Measurements from ENCODE around the gene KRT6A. TPM values are rescaled to one million over a fixed set of nuclear protein-coding genes. Genes with fewer than 3 reads are reported as not detected.

The KRT6A gene
- polyA plus RNA-seq, 2 of the 4 experiments (the other 2 are of a cell fraction) = 0.04 to 0.14 TPM

DNA sequence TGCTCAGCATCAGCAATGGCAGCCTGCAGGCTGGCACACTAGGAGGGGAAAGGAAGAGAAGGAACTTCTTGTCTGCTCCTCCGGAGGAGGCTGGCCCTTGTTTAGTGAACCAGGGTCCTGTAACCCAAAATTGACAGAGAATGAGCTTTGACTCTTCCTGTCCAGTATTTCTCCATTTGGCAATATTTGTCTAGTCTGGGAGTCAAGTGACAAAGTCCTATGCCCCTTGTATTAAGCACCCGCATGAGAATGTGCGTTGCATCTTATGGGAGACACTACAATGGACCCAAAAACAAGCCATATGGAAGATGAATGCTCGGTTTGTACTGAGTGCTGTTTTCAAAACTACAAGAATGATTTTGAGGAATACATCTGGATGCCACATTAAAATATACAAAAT, 23.2 kb downstream of the KRT6A start:
- Histone ChIP-seq H3K4me1 (no peaks in the 10 kb centered on the region), H3K9me3 (no peaks in the 10 kb centered on the region), H3K4me3 (no peak overlapping the region), H3K27ac (no peak overlapping the region), H3K4me2 (no peak overlapping the region)
- ChIA-PET CTCF (interaction anchor here (2.2 kb wide), 1 partner anchor 37 kb away, joined by 6 read pairs; no protein-coding TSS in a partner anchor), POLR2A (no interaction called here)
- TF ChIP-seq CBX8 (IDR thresholded peaks at IDR 0.05) = no peak
- no peak for TF ChIP-seq RARB (CRISPR knock-in tag; IDR thresholded peaks at IDR 0.05)
- no peak for TF ChIP-seq CEBPB (IDR thresholded peaks at IDR 0.05)
- TF ChIP-seq CHD4 (IDR thresholded peaks at IDR 0.05; ENCODE audit: borderline replicate concordance) = no peak
- DNase-seq (ENCODE audit: low read depth in 1 of 2, low spot score in 1 of 2) (no peak), FAIRE-seq (no peak), ATAC-seq (no peak)
- 51% methylated on average over 4 of the region's 4 CpGs for WGBS (ENCODE audit: missing lambda C conversion rate)

DNA sequence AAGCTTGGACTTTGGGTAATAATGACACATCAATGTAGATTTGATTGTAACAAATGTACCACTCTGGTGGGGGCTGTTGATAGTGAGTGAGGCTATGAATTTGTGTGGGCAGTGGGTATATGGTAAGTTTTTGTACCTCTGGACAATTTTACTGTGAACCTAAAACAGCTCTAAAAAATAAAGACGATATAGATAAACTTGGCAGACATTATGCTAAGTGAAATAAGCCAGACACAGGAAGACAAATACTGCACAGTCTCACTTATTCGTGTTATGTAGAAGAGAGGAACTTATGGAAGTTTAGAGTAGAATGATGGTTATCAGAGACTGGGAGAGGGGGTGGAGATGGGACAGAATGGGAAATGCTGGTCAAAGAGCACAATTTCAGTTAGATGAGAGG, 28.2 kb downstream of the KRT6A start:
- no peaks in the 10 kb centered on the region for H3K9me3 ChIP-seq
- no peak overlapping the region for H3K27ac ChIP-seq
- FAIRE-seq = no peak
- WGBS (ENCODE audit: missing lambda C conversion rate) = 46% methylated on average over 2 of the region's 2 CpGs
- no peak overlapping the region for H3K4me3 ChIP-seq
- ChIA-PET POLR2A (no interaction called here), CTCF (interaction anchor here (1.1 to 1.4 kb wide), 3 partner anchors 22 to 415 kb away, joined by 3 to 4 read pairs (median 3); no protein-coding TSS in a partner anchor)
- no peak for ATAC-seq
- H3K4me1 ChIP-seq = no peaks in the 10 kb centered on the region
- TF ChIP-seq EHMT2 (IDR thresholded peaks at IDR 0.05; ENCODE audit: low read depth) (no peak), ZNF302 (CRISPR knock-in tag; IDR thresholded peaks at IDR 0.05) (no peak), ESRRA (IDR thresholded peaks at IDR 0.05; ENCODE audit: borderline replicate concordance, low read length) (no peak), NPAS2 (CRISPR knock-in tag; IDR thresholded peaks at IDR 0.05; ENCODE audit: borderline replicate concordance) (no peak), CBX8 (IDR thresholded peaks at IDR 0.05) (no peak), JUN (IDR thresholded peaks at IDR 0.05) (no peak), JUNB (IDR thresholded peaks at IDR 0.05) (no peak), HOXB13 (CRISPR knock-in tag; IDR thresholded peaks at IDR 0.05; ENCODE audit: low read depth) (no peak), NFE2L2 (conservative IDR thresholded peaks at IDR 0.05; ENCODE audit: low read length) (no peak), TP53 (CRISPR knock-in tag; IDR thresholded peaks at IDR 0.05) (no peak), BHLHE40 (IDR thresholded peaks at IDR 0.05; ENCODE audit: low read depth, low read length) (no peak), EP300 (IDR thresholded peaks at IDR 0.05) (no peak), RNF2 (IDR thresholded peaks at IDR 0.05; ENCODE audit: borderline replicate concordance, low read depth) (no peak), GATA3 (IDR thresholded peaks at IDR 0.05; ENCODE audit: borderline replicate concordance) (no peak), MYC (IDR thresholded peaks at IDR 0.05; ENCODE audit: borderline replicate concordance, low read length) (no peak)
- TF ChIP-seq, protein P1, sequence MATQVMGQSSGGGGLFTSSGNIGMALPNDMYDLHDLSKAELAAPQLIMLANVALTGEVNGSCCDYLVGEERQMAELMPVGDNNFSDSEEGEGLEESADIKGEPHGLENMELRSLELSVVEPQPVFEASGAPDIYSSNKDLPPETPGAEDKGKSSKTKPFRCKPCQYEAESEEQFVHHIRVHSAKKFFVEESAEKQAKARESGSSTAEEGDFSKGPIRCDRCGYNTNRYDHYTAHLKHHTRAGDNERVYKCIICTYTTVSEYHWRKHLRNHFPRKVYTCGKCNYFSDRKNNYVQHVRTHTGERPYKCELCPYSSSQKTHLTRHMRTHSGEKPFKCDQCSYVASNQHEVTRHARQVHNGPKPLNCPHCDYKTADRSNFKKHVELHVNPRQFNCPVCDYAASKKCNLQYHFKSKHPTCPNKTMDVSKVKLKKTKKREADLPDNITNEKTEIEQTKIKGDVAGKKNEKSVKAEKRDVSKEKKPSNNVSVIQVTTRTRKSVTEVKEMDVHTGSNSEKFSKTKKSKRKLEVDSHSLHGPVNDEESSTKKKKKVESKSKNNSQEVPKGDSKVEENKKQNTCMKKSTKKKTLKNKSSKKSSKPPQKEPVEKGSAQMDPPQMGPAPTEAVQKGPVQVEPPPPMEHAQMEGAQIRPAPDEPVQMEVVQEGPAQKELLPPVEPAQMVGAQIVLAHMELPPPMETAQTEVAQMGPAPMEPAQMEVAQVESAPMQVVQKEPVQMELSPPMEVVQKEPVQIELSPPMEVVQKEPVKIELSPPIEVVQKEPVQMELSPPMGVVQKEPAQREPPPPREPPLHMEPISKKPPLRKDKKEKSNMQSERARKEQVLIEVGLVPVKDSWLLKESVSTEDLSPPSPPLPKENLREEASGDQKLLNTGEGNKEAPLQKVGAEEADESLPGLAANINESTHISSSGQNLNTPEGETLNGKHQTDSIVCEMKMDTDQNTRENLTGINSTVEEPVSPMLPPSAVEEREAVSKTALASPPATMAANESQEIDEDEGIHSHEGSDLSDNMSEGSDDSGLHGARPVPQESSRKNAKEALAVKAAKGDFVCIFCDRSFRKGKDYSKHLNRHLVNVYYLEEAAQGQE (IDR thresholded peaks at IDR 0.05) = no peak
- TF ChIP-seq, protein P2, sequence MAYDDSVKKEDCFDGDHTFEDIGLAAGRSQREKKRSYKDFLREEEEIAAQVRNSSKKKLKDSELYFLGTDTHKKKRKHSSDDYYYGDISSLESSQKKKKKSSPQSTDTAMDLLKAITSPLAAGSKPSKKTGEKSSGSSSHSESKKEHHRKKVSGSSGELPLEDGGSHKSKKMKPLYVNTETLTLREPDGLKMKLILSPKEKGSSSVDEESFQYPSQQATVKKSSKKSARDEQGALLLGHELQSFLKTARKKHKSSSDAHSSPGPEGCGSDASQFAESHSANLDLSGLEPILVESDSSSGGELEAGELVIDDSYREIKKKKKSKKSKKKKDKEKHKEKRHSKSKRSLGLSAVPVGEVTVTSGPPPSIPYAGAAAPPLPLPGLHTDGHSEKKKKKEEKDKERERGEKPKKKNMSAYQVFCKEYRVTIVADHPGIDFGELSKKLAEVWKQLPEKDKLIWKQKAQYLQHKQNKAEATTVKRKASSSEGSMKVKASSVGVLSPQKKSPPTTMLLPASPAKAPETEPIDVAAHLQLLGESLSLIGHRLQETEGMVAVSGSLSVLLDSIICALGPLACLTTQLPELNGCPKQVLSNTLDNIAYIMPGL (CRISPR knock-in tag; IDR thresholded peaks at IDR 0.05; ENCODE audit: borderline replicate concordance) = no peak
- TF ChIP-seq, protein P3, sequence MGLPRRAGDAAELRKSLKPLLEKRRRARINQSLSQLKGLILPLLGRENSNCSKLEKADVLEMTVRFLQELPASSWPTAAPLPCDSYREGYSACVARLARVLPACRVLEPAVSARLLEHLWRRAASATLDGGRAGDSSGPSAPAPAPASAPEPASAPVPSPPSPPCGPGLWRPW (IDR thresholded peaks at IDR 0.05) = no peak
- TF ChIP-seq, protein P4, sequence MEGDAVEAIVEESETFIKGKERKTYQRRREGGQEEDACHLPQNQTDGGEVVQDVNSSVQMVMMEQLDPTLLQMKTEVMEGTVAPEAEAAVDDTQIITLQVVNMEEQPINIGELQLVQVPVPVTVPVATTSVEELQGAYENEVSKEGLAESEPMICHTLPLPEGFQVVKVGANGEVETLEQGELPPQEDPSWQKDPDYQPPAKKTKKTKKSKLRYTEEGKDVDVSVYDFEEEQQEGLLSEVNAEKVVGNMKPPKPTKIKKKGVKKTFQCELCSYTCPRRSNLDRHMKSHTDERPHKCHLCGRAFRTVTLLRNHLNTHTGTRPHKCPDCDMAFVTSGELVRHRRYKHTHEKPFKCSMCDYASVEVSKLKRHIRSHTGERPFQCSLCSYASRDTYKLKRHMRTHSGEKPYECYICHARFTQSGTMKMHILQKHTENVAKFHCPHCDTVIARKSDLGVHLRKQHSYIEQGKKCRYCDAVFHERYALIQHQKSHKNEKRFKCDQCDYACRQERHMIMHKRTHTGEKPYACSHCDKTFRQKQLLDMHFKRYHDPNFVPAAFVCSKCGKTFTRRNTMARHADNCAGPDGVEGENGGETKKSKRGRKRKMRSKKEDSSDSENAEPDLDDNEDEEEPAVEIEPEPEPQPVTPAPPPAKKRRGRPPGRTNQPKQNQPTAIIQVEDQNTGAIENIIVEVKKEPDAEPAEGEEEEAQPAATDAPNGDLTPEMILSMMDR (IDR thresholded peaks at IDR 0.05) = no peak
- no peak for DNase-seq (ENCODE audit: low read depth in 1 of 2, low spot score in 1 of 2)
- H3K4me2 ChIP-seq = no peak overlapping the region
